ENCODE results near the gene FYCO1. TPM values are rescaled to one million over a fixed set of nuclear protein-coding genes. Genes with fewer than 3 reads are reported as not detected.

FYCO1 gene
- total and polyA plus RNA-seq, 2 of the 13 experiments (the other 11 are each of a cell fraction or from before 2014, with no cell fraction given), result 2.7 to 4.2 TPM

DNA sequence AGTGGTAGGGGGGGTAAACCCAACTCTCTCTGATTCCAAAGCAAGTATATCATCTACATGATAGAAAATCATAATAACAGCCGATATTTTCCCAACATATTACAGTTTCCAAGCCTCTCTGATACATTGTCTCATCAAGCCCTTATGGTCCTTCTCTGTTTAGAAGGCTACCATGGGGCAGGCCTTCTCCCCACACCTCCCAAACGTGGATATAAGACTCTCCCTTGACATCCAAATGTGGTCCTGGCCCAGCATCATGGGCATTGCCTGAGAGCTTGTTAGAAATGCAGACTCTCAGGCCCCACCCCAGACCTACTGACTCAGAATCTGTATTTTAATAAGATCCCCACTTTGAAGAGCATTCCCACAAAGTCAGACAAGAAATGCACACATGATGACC is 127.0 kb downstream of the FYCO1 start (continued):
- TF ChIP-seq HOXA3 (CRISPR knock-in tag; IDR thresholded peaks at IDR 0.05) (no peak), ZKSCAN5 (CRISPR knock-in tag; IDR thresholded peaks at IDR 0.05) (no peak), ZNF101 (CRISPR knock-in tag; IDR thresholded peaks at IDR 0.05; ENCODE audit: borderline replicate concordance, low read depth) (no peak), HMG20A (CRISPR knock-in tag; IDR thresholded peaks at IDR 0.05; ENCODE audit: borderline replicate concordance) (no peak), ARNTL (CRISPR knock-in tag; IDR thresholded peaks at IDR 0.05) (no peak), TP53 (CRISPR knock-in tag; conservative IDR thresholded peaks at IDR 0.05) (no peak), ARNT2 (CRISPR knock-in tag; IDR thresholded peaks at IDR 0.05; ENCODE audit: low read depth) (no peak), SMAD1 (CRISPR knock-in tag; IDR thresholded peaks at IDR 0.05; ENCODE audit: borderline replicate concordance, low read depth) (no peak), RBM22 (optimal IDR thresholded peaks at IDR 0.05; ENCODE audit: low read length) (no peak), RFX5 (IDR thresholded peaks at IDR 0.05; ENCODE audit: low read depth, low read length) (no peak)
- TF ChIP-seq, protein P1, sequence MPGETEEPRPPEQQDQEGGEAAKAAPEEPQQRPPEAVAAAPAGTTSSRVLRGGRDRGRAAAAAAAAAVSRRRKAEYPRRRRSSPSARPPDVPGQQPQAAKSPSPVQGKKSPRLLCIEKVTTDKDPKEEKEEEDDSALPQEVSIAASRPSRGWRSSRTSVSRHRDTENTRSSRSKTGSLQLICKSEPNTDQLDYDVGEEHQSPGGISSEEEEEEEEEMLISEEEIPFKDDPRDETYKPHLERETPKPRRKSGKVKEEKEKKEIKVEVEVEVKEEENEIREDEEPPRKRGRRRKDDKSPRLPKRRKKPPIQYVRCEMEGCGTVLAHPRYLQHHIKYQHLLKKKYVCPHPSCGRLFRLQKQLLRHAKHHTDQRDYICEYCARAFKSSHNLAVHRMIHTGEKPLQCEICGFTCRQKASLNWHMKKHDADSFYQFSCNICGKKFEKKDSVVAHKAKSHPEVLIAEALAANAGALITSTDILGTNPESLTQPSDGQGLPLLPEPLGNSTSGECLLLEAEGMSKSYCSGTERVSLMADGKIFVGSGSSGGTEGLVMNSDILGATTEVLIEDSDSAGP (CRISPR knock-in tag; IDR thresholded peaks at IDR 0.05; ENCODE audit: borderline replicate concordance), result no peak
- TF ChIP-seq, protein P2, sequence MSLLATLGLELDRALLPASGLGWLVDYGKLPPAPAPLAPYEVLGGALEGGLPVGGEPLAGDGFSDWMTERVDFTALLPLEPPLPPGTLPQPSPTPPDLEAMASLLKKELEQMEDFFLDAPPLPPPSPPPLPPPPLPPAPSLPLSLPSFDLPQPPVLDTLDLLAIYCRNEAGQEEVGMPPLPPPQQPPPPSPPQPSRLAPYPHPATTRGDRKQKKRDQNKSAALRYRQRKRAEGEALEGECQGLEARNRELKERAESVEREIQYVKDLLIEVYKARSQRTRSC (CRISPR knock-in tag; IDR thresholded peaks at IDR 0.05; ENCODE audit: low read depth), result no peak

DNA sequence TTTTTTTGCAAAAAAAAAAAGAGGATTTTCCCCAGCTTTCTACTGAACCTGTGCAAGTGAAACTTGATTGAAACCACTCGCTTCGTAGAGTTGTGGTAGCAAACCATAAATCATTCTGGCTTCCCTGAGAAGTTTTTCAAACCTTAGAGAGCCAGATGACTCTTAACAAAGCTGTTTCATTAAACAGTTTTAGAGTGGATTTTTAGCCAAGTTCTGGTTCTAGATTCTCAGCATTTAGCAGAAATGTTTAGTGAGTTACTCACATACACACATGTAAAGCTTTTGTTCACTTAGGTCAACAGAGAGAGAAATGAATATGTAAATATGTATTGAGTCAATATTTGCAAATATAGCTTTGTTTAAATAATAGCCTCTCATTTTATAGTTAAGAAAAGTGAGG is 127.4 kb downstream of the FYCO1 start:
- ChIA-PET CTCF (ENCODE audit: low intra/inter-chr PET ratio, low total read pairs) (no interaction called here), POLR2A (no interaction called here)
- no peak overlapping the region for H3K27ac ChIP-seq (ENCODE audit: extremely low read length, insufficient read depth, low read length)
- WGBS (ENCODE audit: low lambda C conversion rate), result 54% methylated on average over 2 of the region's 2 CpGs
- no peak overlapping the region for H3K4me2 ChIP-seq (ENCODE audit: low read depth, low read length)
- no peak overlapping the region for H3K9ac ChIP-seq (ENCODE audit: insufficient read depth, low read depth, low read length)
- H3K27me3 ChIP-seq (ENCODE audit: control insufficient read depth in 1 of 2, insufficient read depth in 2 of 2, low read length in 2 of 2), result no peaks in the 10 kb centered on the region; a peak in 1 of 5 replicates
- no peak for DNase-seq (ENCODE audit: low spot score)
- H4K20me1 ChIP-seq (ENCODE audit: insufficient read depth, low read length), result no peaks in the 10 kb centered on the region
- no peak for FAIRE-seq
- BruUV-seq (replicated peaks), result no TSS peak
- no peak for ATAC-seq
- H3K9me3 ChIP-seq (ENCODE audit: low read length), result no peaks in the 10 kb centered on the region
- in situ Hi-C loops (cut with HindIII; ENCODE audit: extremely low pct_ligation_motif_present, low pct_unique_long_range_greater_than_20kb), result no loop called here
- H2AFZ ChIP-seq (ENCODE audit: low read length), result no peak overlapping the region
- H3K4me3 ChIP-seq (replicated peaks in 1 of 3; ENCODE audit: insufficient read depth in 1 of 3, low read depth in 2 of 3, low read length in 3 of 3), result no peak overlapping the region
- no peaks in the 10 kb centered on the region for H3K36me3 ChIP-seq (replicated peaks in 1 of 2; ENCODE audit: control insufficient read depth in 1 of 2, insufficient read depth in 2 of 2, low read length in 2 of 2)
- no peaks in the 10 kb centered on the region for H3K4me1 ChIP-seq (ENCODE audit: insufficient read depth, low read length)
- intact Hi-C loops (cut with micrococcal nuclease; ENCODE audit: unreplicated experiment), result no loop called here
- H3K79me2 ChIP-seq (ENCODE audit: insufficient read depth, low read length), result no peaks in the 10 kb centered on the region
- TF ChIP-seq, protein P3, sequence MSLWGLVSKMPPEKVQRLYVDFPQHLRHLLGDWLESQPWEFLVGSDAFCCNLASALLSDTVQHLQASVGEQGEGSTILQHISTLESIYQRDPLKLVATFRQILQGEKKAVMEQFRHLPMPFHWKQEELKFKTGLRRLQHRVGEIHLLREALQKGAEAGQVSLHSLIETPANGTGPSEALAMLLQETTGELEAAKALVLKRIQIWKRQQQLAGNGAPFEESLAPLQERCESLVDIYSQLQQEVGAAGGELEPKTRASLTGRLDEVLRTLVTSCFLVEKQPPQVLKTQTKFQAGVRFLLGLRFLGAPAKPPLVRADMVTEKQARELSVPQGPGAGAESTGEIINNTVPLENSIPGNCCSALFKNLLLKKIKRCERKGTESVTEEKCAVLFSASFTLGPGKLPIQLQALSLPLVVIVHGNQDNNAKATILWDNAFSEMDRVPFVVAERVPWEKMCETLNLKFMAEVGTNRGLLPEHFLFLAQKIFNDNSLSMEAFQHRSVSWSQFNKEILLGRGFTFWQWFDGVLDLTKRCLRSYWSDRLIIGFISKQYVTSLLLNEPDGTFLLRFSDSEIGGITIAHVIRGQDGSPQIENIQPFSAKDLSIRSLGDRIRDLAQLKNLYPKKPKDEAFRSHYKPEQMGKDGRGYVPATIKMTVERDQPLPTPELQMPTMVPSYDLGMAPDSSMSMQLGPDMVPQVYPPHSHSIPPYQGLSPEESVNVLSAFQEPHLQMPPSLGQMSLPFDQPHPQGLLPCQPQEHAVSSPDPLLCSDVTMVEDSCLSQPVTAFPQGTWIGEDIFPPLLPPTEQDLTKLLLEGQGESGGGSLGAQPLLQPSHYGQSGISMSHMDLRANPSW (CRISPR knock-in tag; IDR thresholded peaks at IDR 0.05; ENCODE audit: borderline replicate concordance), result no peak
- no peak for TF ChIP-seq MXI1 (IDR thresholded peaks at IDR 0.05; ENCODE audit: borderline replicate concordance, low read depth, low read length)
- TF ChIP-seq ZNF264 (CRISPR knock-in tag; IDR thresholded peaks at IDR 0.05), result no peak
- no peak for TF ChIP-seq TOPORS (CRISPR knock-in tag; IDR thresholded peaks at IDR 0.05)
- TF ChIP-seq CCDC6 (CRISPR knock-in tag; IDR thresholded peaks at IDR 0.05), result no peak
- TF ChIP-seq, protein P4, sequence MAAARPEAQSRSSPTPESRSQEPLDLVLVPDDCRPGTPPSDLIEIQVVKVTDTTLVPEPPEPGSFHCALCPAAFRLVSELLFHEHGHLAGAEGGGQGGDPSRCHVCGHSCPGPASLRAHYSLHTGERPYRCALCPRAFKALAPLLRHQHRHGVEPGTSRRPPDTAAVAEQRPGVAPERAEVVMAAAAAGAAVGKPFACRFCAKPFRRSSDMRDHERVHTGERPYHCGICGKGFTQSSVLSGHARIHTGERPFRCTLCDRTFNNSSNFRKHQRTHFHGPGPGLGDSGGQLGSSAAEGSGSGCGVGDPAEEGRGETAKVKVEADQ (CRISPR knock-in tag; IDR thresholded peaks at IDR 0.05; ENCODE audit: borderline replicate concordance), result no peak
- no peak for TF ChIP-seq TMF1 (CRISPR knock-in tag; IDR thresholded peaks at IDR 0.05; ENCODE audit: low read depth)
- no peak for TF ChIP-seq SRY (CRISPR knock-in tag; IDR thresholded peaks at IDR 0.05)
- TF ChIP-seq THAP11 (CRISPR knock-in tag; IDR thresholded peaks at IDR 0.05), result no peak

Data from HepG2 (cell line).